ENCODE measurements around the gene PLXNA4. TPM values are rescaled to one million over a fixed set of nuclear protein-coding genes. Genes with fewer than 3 reads are reported as not detected.
A peak's percentile ranks its signal among the peaks of the same experiment; 100 is the strongest.

Gene PLXNA4
- total and polyA plus RNA-seq, 2 experiments from 2014 or later, result 1.9 to 4.8 TPM

- TF ChIP-seq CTCF (IDR thresholded peaks at IDR 0.05; ENCODE audit: poor library complexity) (no peak), EZH2 (IDR thresholded peaks at IDR 0.05; ENCODE audit: borderline replicate concordance) (no peak), EZH2phosphoT487 (IDR thresholded peaks at IDR 0.05; ENCODE audit: low read depth, severe bottlenecking, unreplicated experiment) (no peak)
- no peaks in the 10 kb centered on the region for H3K27me3 ChIP-seq
These were observed 187.6 kb downstream of the PLXNA4 start for GRCh38 chr7:132388688-132389087.

GRCh38 chr7:132387596-132387995 lies 188.7 kb downstream of the PLXNA4 start:
- Histone ChIP-seq H3K79me2 (no peaks in the 10 kb centered on the region), H3K9me3 (ENCODE audit: low read depth) (no peaks in the 10 kb centered on the region), H3K9me2 (replicated peaks; ENCODE audit: insufficient read depth) (no peaks in the 10 kb centered on the region), H3K4me3 (no peak overlapping the region), H3K36me3 (replicated peaks; ENCODE audit: insufficient read depth, low read depth) (no peaks in the 10 kb centered on the region), H3K4me2 (no peak overlapping the region), H3K27me3 (no peaks in the 10 kb centered on the region), H4K20me1 (ENCODE audit: insufficient read depth, poor library complexity, severe bottlenecking) (no peaks in the 10 kb centered on the region), H3K27ac (no peak overlapping the region), H2AFZ (no peak overlapping the region), H3K4me1 (ENCODE audit: insufficient read depth) (no peaks in the 10 kb centered on the region)
- WGBS (ENCODE audit: low lambda C conversion rate, missing lambda C conversion rate), result 68% methylated on average over 6 of the region's 6 CpGs
- TF ChIP-seq CTCF (IDR thresholded peaks at IDR 0.05; ENCODE audit: poor library complexity), result no peak
- TF ChIP-seq EZH2 (IDR thresholded peaks at IDR 0.05; ENCODE audit: borderline replicate concordance), result no peak
- TF ChIP-seq EZH2phosphoT487 (IDR thresholded peaks at IDR 0.05; ENCODE audit: low read depth, severe bottlenecking, unreplicated experiment), result no peak
- DNase-seq (ENCODE audit: low spot score), result no peak

More at GRCh38 chr7:132388688-132389087, 187.6 kb downstream of the PLXNA4 start:
- Histone ChIP-seq H2AFZ (no peak overlapping the region), H3K4me1 (ENCODE audit: insufficient read depth) (no peaks in the 10 kb centered on the region), H3K4me3 (no peak overlapping the region), H3K9me2 (replicated peaks; ENCODE audit: insufficient read depth) (no peaks in the 10 kb centered on the region), H4K20me1 (ENCODE audit: insufficient read depth, poor library complexity, severe bottlenecking) (no peaks in the 10 kb centered on the region), H3K36me3 (replicated peaks; ENCODE audit: insufficient read depth, low read depth) (no peaks in the 10 kb centered on the region), H3K4me2 (no peak overlapping the region), H3K79me2 (no peaks in the 10 kb centered on the region), H3K9me3 (ENCODE audit: low read depth) (no peaks in the 10 kb centered on the region), H3K27ac (no peak overlapping the region)
- no peak for DNase-seq (ENCODE audit: low spot score)
- WGBS (ENCODE audit: low lambda C conversion rate, missing lambda C conversion rate), result 94% methylated on average over 1 of the region's 1 CpG

DNA sequence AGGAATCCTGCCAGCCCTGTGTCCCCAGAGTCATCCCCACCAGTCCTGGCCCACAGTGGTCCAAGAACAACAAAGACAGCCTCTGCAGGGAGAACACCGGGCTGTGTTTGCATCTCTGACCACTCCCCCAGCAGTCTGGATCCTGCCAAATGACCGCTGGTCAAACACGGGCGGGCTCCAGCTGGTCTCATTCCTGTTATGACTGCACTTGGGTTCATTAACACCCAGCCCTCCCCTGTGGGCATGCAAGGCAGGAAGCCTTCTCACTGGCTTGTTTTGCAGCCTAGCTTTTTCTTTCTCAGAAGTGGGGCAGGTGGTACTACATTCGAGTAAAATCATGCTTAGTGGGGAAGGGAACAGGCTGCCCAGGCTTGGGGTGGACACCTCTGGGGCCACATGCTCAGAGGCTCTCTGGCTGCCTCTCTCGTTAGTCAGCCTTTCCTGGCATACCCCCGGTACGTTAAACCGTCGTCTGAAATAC lies 190.0 kb downstream of the PLXNA4 start:
- Histone ChIP-seq H3K27ac (no peak overlapping the region), H3K4me1 (ENCODE audit: insufficient read depth) (peaks cover 8% of the 10 kb centered on the region), H3K36me3 (replicated peaks; ENCODE audit: insufficient read depth, low read depth) (no peaks in the 10 kb centered on the region), H4K20me1 (ENCODE audit: insufficient read depth, poor library complexity, severe bottlenecking) (no peaks in the 10 kb centered on the region), H3K4me3 (no peak overlapping the region), H3K27me3 (no peaks in the 10 kb centered on the region), H3K9me3 (ENCODE audit: low read depth) (no peaks in the 10 kb centered on the region), H3K9me2 (replicated peaks; ENCODE audit: insufficient read depth) (no peaks in the 10 kb centered on the region), H2AFZ (no peak overlapping the region), H3K79me2 (no peaks in the 10 kb centered on the region), H3K4me2 (no peak overlapping the region)
- DNase-seq (ENCODE audit: low spot score), result peak; percentile 30
- 49% methylated on average over 10 of the region's 10 CpGs for WGBS (ENCODE audit: low lambda C conversion rate, missing lambda C conversion rate)
- no peak for TF ChIP-seq EZH2phosphoT487 (IDR thresholded peaks at IDR 0.05; ENCODE audit: low read depth, severe bottlenecking, unreplicated experiment)
- no peak for TF ChIP-seq CTCF (IDR thresholded peaks at IDR 0.05; ENCODE audit: poor library complexity)
- TF ChIP-seq EZH2 (IDR thresholded peaks at IDR 0.05; ENCODE audit: borderline replicate concordance), result no peak

Measured in hepatocyte (in vitro differentiated cells).